GM18505 (cell line): Measurements from ENCODE around the gene CCDC137.
"Not testable (repeated sequence)": the region's sequence is repeated elsewhere in the genome, so short reads cannot be mapped to it uniquely, and the experiment has no call there.

Experiments
- ATAC-seq: cut with Tn5 transposase; IDR thresholded peaks from one replicate; pipeline ENCODE4 v1.9.1; 2021; ENCODE audit not compliant: unreplicated experiment
- POLR2A ChIP-seq: IDR thresholded peaks from 4 replicates; pipeline ENCODE4 v1.6.1; 2011; ENCODE audit warnings: borderline replicate concordance; ENCODE audit not compliant: insufficient read depth, insufficient read length; ENCODE audit errors: extremely low read depth

Gene CCDC137

DNA sequence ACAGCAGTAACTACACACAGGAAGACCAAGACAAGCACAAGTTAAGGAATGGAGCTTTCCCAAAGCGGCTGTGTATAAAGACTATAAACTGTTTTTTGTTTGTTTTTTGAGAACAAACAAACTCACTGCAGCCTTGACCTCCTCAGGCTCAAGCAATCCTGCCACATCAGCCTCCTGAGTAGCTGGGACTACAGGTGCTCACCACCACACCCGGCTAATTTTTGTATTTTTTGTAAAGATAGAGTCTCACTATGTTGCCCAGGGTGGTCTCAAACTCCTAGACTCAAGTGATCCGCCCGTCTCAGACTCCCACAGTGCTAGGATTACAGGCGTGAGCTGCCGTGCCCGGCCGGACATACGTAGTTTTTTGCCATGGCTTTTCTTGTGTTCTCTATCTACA, 6.1 kb upstream of the CCDC137 start:
- no peak for TF ChIP-seq POLR2A
- ATAC-seq, result no peak

GRCh38 chr17:81662002-81662401, 4.5 kb upstream of the CCDC137 start:
- TF ChIP-seq POLR2A, result no peak

DNA sequence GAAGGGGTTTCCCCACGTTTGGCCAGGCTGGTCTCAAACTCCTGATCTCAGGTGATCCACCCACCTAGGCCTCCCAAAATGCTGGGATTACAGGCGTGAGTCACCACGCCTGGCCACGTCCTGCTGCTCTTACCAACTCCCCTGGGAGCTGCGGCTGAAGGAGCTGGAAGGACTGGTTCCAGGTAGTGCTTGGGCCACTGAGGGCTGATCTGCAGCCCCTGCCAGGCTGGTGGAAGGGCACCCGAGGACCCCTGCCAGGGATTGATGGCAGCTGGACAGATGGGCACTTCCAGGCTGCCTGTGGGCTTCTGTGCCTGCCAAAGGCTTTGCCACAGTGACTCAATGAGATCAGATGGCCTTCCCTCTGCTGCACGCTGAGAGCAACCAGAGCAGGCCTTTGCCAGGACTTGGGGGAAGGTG, 2.5 kb upstream of the CCDC137 start:
- ATAC-seq, result no peak
- TF ChIP-seq POLR2A, result no peak

More at GRCh38 chr17:81662002-81662401, 4.5 kb upstream of the CCDC137 start:
- ATAC-seq, result no peak

GRCh38 chr17:81665205-81666091, 1.1 kb upstream of the CCDC137 start:
- no peak for ATAC-seq
- peak; percentile 16 for TF ChIP-seq POLR2A

GRCh38 chr17:81666092-81666341, 520 bp upstream of the CCDC137 start:
- no peak for TF ChIP-seq POLR2A
- peak; percentile 7 for ATAC-seq

DNA sequence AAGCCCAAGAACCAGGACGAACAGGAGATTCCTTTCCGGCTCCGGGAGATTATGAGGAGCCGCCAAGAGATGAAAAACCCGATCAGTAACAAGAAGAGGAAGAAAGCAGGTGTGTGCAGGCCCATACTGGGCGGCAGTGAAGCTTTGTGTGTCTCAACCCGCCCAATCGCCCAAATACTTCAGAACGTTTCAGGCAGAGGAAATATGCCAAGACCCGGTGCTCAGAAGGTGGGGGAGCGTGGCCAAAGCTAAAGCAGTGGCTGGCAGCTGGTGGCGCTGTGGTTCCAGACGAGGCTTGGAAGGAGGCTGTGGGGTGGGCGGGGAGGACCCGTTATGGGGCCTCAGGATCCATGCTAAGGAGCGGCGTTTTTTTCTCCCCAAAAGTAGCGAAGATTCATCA, 1.2 kb downstream of the CCDC137 start:
- no peak for TF ChIP-seq POLR2A
- ATAC-seq, result no peak

DNA sequence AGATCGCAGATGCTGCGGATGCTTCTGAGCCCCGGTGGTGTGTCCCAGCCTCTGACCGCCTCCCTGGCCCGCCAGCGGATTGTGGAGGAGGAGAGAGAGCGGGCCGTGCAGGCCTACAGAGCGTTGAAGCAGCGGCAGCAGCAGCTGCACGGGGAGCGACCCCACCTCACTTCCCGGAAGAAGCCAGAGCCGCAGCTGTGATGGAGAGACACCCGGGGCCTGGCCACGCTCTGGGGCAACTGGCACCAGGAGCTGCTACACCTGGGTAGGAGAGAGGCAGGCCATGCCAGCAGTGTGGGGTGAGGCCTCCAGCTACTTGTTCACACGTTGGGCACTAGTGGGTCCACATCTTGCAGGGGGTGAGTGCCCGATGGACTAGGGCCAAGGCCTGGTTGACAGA, 6.0 kb downstream of the CCDC137 start:
- no peak for TF ChIP-seq POLR2A
- ATAC-seq, result no peak

DNA sequence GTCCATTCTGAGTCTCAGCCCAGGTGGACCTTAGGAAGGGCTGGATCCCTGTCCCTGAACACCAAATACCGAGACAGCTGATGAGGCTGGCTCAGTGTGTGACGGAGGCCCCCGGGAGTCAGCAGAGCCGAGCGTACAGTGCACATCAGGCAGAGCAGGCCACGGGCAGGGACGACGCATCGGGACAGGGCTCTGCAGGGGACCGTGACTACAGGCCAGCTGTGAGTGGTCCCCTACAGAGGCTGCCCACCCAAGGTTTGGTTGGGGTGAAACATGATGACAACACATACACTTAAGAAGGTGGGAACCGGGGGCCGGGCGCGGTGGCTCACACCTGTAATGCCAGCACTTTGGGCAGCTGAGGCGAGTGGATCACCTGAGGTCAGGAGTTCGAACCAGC, 6.4 kb downstream of the CCDC137 start:
- TF ChIP-seq POLR2A, result no peak
- no peak for ATAC-seq

GRCh38 chr17:81673561-81674258, 7.2 kb downstream of the CCDC137 start:
- no peak for TF ChIP-seq POLR2A
- ATAC-seq, result no peak

GRCh38 chr17:81675515-81676221, 9.1 kb downstream of the CCDC137 start:
- not testable (repeated sequence) for ATAC-seq

GRCh38 chr17:81676906-81677305, 10.4 kb downstream of the CCDC137 start:
- TF ChIP-seq POLR2A, result no peak
- ATAC-seq, result no peak

GRCh38 chr17:81680150-81680549, 13.6 kb downstream of the CCDC137 start:
- no peak for ATAC-seq
- TF ChIP-seq POLR2A, result no peak

DNA sequence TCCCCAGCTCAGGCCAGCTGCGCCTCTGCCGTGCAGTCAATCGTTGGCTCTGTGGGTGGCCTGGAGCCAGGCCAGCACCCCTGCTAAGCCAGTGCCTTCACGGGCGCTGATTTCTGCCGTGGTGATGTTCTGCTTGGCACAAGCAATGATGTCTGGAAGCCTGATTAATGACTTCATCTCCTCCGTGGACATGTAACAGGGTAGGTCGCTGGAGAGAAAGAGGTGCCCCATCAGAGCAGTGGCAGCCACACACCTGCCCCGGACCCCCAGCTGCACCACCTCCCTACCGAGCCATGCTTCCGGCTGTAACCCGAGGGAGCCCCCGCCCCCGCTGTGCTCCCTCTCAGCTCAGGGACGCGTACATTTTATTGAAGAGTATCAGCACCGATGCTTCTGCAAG, 15.1 kb downstream of the CCDC137 start:
- no peak for ATAC-seq
- TF ChIP-seq POLR2A, result no peak
